Stimulated activated CD4-positive, alpha-beta T cell treated with anti-CD3 and anti-CD28 coated beads, Interleukin-12 subunit alpha, Interleukin-12 subunit beta, amount 100 ng/mL, for 48 hours (primary cell): ENCODE data around the gene DNM1.
"Not testable (repeated sequence)": the region's sequence is repeated elsewhere in the genome, so short reads cannot be mapped to it uniquely, and the experiment has no call there.

Experiments used
- DNase-seq, 3 donors: peaks; one replicate each; pipeline ENCODE4 v3.0.0-alpha.2; 2020; ENCODE audit warnings: low read depth in 2 of 3, low spot score in 1 of 3

DNM1 gene

DNA sequence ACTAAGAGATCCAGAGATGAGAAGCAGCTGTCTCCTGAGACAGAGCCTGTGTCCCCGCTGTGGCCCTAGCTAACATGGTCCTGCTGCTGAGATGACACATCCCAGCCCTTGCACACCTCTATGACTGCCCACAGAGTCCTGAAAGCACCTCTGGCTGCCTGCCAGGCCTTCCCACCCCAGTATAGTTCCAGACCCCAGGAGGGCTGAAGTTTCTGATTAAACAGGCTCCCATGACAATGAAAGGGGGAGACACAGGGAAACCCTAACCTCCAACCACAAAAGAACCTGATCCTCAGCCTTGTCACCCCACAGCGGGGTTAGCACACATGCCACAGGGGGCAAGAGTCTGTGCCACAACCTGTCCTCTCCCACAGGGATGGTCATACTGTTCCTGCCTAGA, 27.5 kb upstream of the DNM1 start:
- no peak for DNase-seq

DNA sequence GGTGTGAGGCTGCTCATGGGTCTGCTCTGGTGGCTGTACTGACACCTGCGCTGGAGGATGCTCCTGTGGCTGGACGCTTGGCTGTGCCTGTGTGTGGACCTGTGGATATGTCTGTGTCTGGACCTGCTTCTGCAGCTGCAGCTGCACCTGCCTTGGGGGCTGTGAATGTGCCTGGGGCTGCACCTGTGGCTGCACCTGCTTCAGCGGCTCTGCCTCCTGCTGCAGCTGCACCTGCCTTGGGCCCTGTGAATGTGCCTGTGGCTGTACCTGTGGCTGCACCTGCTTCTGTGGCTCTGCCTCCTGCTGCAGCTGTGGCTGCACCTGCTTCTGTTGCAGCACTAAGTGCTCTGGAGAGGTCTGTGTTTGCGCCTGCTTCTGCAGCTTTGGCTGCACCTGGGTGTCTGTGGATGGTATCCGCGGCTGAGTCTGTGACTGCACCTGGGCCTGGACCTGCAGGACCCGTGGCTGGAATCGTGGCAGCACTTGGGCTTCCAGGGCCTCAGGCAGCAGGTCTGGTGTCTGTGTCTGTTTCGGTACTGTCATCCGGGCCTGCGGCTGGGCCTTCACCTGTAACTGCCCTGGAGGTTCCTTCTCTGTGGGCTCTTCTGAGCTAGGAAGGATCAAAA, 24.3 kb upstream of the DNM1 start:
- DNase-seq: no peak

- no peak for DNase-seq
Measured at GRCh38 chr9:128180001-128180400, 23.2 kb upstream of the DNM1 start.

DNA sequence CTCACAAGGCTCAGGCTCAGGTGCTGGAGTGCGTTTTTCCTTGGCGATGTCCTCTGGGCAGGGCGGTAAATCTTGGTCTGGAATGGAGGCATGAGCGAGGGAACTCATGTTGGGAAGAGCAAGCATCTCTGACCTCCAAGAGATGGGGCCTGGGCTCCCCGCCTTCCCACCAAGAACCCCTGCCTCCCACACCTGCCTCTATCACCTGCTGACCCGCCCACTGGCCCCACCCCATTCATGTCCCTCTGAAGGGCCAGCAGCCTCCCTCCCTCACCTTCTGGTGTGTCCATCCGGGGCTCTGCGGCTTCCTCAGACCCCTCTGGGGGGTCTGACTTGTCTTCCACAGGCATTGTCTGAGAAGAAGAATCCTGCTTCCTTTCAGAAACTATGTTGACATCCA, 22.7 kb upstream of the DNM1 start:
- DNase-seq: no peak

DNA sequence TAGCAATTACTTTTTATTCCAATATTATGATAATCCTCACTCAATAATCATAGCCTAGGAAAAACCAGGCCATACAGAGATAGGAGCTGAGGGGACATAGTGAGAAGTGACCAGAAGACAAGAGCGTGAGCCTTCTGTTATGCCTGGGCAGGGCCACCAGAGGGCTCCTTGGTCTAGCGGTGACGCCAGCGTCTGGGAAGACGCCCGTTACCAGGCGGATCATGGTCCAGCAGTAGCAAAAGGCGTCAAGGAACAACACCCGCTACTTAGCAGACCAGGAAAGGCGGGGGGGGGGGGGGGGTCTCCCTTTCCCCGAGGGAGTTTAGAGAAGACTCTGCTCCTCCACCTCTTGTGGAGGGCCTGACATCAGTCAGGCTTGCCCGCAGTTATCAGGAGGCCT, 21.7 kb upstream of the DNM1 start:
- DNase-seq: not testable (repeated sequence)

GRCh38 chr9:128182893-128183588, 20.1 kb upstream of the DNM1 start:
- DNase-seq: no peak

- no peak for DNase-seq
Measured at GRCh38 chr9:128185979-128186965, 16.9 kb upstream of the DNM1 start.

DNA sequence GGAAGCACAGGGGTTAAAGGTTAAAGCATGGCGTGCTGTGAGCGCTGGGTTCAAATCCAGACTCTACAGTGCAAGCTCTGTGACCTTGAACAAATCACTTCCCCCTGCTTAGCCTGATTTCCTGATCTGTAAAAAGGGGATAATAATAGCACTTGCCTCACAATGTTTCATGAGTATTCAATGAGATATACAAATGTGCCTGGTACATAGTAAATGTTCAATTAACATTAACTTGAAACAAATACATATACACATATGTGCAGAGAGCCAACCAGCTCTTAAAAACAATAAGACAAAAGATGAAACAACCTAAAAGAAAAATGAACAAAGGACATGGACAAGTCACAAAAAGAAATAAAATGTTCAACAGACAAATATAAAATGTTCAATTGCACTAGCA, 15.8 kb upstream of the DNM1 start:
- no peak for DNase-seq

GRCh38 chr9:128188209-128188608, 15.0 kb upstream of the DNM1 start:
- no peak for DNase-seq

DNA sequence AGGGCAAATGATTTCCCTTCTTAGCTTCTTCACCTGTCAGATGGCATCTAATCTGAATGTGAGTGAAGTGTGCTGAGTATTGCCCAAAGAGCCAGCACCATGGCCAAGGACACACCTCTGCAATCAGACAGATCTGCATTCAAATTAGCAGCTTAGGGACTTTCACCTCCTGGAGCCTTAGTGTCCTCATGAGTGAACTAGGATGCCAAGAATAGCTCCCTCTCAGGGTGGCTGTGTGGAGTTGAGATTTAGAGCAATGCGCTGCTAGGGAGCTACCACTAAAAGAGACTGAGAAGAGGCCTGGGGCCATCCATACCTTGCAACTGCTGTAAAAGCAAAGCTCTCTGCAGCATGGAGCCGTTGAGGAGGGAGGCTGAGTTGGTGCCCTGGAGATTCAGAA, 13.2 kb upstream of the DNM1 start:
- no peak for DNase-seq

GRCh38 chr9:128190516-128191405, 12.4 kb upstream of the DNM1 start:
- DNase-seq: peak in 1 of 3 donors; percentile 22

DNA sequence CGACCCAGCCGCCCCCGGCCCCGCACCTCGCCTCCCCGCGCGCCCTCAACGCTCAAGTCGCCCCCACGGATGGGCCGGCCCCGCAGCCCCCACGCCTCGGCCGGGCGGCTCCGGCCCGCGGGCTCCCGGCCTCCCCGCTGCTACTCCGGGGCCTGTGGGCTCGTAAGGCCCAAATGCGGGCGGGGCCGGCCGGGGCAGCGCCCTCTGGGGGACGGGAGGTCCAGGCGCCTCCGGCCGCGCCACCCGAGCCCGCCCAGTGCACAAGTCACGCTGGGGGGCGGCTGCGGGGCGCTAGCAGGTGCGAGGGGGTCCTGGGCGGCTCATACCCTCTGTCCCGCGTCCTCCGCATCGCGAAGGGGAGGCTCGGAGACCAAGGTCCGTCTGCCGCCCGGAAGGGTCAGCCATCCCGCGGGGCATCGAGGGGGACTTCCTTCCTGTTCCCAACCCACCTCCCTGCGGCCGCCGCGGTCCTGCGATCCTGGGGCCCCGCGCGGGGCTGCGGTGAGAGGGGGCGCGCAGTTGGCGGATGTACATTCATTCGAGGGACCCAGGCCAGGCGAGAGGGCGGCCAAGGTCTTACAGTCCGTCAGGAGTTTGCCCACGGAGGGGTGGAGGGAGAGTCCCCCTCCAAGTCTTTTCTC, 11.7 kb upstream of the DNM1 start, which contains the start of gene CIZ1:
Gene CIZ1 (minus strand): TSS at position 167 of the 641 bp plus-strand sequence. CDS start 715 bp downstream, outside the sequence.
- peak; percentile 43 to 66 (median 60) for DNase-seq

DNA sequence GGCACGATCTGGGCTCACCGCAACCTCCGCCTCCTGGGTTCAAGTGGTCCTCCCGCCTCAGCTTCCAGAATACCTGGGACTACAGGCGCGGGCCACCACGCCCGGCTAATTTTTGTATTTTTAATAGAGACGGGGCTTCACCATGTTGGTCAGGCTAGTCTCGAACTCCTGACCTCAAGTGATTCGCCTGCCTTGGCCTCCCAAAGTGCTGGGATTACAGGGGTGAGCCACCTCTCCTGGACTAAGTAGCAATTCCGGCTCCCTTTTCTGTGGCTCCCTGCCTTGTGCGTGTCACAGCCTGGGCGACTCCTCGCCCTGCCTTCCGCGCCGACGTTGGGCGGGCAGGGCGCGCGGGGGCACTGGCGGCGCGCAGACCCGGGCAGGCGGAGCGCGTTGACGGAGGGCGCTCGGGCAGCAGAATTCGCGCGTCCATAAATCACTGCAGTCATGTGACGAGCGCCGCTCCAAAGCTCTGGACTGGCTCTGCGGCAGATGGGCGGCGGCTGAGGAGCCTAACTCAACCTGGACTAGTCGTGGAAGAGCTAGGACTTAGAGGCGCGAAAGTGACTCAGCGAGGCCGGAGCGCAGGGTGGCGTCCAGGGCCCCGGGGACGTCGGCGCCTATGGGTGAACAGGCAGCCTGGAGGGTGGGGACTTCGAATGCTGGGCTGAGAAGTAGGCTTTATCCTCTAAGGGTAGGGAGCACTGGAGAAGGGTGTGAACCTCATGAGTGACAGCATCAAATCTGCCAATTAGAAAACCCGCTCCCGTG, 10.4 kb upstream of the DNM1 start:
- peak in 1 of 3 donors; percentile 34 for DNase-seq

DNA sequence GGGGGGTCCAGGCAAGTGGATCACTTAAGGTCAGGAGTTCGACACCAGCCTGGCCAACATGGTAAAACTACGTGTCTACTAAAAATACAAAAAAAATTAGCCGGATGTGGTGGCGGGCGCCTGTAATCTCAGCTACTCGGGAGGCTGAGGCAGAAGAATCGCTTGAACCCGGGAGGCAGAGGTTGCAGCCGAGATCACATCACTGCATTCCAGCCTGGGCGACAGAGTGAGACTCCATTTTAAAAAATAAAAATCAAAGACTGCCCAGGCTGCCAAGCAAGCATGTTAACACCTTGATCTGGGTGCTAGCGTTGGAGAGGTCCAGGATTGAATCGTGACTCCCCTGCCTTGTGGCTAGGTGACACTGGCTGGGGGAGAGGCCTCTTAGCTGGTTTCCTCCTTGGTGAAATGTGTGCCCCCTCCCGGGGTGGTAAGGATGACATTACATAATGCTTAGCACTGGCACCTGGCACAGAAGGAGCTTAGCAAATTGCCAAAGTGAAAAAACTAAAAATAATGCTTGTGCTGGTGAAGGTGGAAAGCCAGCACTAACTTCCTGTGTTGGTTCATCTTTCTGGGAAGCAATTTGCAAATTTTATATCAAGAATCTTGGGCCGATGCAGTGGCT, 9.6 kb upstream of the DNM1 start:
- no peak for DNase-seq

DNA sequence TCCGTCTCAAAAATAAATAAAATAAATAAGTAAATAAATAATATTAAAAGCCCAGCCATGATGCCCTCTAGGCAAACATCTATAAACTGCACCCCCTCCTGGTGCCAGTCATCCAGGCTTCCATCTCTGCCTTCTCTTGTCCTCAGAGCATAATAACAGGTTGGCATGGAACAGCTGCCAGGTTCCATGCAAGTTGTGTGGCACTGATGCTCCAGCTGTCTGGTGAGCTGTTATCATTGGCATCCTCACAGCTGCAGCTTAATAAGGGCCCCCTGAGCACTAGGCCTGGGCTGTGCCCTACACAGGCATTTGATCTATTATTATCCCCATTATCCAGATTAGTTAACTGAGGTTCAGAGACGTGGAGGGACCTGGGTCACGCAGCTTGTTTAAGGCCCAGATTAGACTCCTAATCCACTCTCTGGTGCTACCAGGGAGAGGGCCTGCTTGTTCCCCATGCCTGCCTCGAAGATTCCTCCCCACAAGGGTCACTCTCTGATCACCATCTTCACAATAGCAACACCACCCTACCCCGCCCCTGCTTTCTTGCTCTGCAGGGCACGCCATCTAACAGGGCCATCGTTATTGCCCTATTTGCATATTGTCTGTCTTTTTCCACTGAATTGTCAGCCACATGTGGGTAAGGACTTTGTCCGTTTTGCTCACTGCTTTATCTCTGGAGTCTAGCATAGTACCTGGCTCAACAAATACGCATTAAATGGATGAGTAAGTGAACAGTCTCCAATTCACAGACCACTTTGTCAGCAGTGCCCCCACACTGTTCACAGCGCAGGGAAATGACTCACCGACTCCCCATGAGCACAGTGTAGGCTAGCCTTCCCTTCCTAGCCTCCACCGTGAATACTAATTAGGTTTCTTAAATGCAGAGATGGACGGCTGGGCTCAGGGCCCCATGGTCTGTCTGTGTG, 1.5 kb upstream of the DNM1 start:
- DNase-seq: no peak

- DNase-seq: no peak
Measured at GRCh38 chr9:128202648-128203023, 543 bp upstream of the DNM1 start.

DNA sequence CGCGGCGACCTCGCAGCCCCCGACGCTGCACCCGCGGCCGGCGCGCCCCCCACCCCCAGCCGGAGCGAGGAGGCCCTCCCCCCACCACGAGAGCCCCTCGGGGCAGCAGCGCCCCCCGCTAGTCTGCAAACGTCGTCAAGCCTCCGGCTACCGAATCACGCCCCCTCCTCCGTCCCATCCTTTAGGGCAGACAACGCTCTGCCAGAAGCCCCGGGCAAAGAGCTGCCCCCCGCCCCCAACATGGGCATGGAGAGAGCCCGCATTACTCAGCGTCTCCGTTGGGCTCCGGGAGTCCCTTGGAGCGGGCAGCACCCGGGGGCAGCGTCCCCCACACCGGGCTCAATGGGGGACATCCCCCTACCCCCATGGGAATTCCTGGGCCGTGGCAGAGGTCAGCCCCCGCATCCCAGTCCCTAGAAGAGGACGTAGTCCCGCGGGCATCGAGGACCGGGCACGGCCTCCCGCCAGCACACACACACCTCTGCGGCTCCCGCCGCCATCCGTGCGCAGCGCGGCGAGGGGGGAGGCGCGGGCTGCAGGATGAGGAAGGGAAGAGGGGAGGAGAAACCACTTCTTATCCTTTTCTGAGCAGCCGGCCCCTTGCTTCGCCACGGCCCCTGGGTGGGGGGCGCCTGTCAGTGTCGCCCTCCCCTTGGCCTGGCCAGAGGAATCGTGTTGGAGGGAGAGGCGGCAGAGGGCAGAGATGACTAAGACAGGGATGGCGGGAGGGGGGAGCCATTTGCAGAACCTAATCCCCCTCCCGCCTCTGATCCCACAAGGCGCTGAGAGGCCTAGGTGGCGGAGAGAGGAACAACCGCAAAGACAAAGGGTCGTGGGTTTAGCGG, 750 bp downstream of the DNM1 start:
- no peak for DNase-seq
